HL-60 (cell line): ENCODE results near the gene AXL.

Experiments used
- DNase-seq, 2 experiments: peaks; one replicate each; pipeline ENCODE4 v3.0.0-alpha.2; 2010 to 2020; ENCODE audit warnings: low read depth in 1 of 2, low spot score in 1 of 2
- H3K27ac ChIP-seq: fragments of 250-450 bp; sonication (Bioruptor Pico); replicated peaks from 2 replicates; pipeline ENCODE4 v1.5.1; 2020; ENCODE audit warnings: mild to moderate bottlenecking, moderate library complexity
- H3K27me3 ChIP-seq: fragments of 250-450 bp; sonication (Bioruptor Pico); 2 replicates; pipeline ENCODE4 v1.5.1; 2021; ENCODE audit warnings: mild to moderate bottlenecking, moderate library complexity; ENCODE audit not compliant: insufficient read depth, poor library complexity, severe bottlenecking
- H3K4me3 ChIP-seq: replicated peaks from 2 replicates; pipeline ENCODE4 v1.5.1; 2011; ENCODE audit warnings: mild to moderate bottlenecking, control low read depth, low read length; ENCODE audit not compliant: insufficient read depth
- GABPA ChIP-seq: IDR thresholded peaks from 2 replicates; pipeline ENCODE4 v1.6.1; 2012; ENCODE audit warnings: low read depth
- POLR2AphosphoS5 ChIP-seq: IDR thresholded peaks from 2 replicates; pipeline ENCODE4 v1.6.1; 2012; ENCODE audit warnings: low read depth
- REST ChIP-seq: IDR thresholded peaks from 2 replicates; pipeline ENCODE4 v1.6.1; 2012; ENCODE audit warnings: low read depth; ENCODE audit not compliant: insufficient replicate concordance
- SPI1 ChIP-seq: IDR thresholded peaks from 2 replicates; pipeline ENCODE4 v1.6.1; 2012; ENCODE audit warnings: low read depth, mild to moderate bottlenecking, borderline replicate concordance
- TF ChIP-seq, protein P1 (sequence below): IDR thresholded peaks from one replicate; pipeline ENCODE4 v1.5.1; 2011; ENCODE audit warnings: low read length, control low read depth, inconsistent platforms; ENCODE audit not compliant: insufficient read depth

Gene AXL

GRCh38 chr19:41189425-41190065 is 29.5 kb upstream of the AXL start:
- Histone ChIP-seq H3K27ac (no peak overlapping the region), H3K4me3 (no peak overlapping the region), H3K27me3 (peaks cover 24% of the 10 kb centered on the region)
- DNase-seq = no peak
- TF ChIP-seq POLR2AphosphoS5 (no peak), REST (no peak), SPI1 (no peak)
- TF ChIP-seq, protein P1, sequence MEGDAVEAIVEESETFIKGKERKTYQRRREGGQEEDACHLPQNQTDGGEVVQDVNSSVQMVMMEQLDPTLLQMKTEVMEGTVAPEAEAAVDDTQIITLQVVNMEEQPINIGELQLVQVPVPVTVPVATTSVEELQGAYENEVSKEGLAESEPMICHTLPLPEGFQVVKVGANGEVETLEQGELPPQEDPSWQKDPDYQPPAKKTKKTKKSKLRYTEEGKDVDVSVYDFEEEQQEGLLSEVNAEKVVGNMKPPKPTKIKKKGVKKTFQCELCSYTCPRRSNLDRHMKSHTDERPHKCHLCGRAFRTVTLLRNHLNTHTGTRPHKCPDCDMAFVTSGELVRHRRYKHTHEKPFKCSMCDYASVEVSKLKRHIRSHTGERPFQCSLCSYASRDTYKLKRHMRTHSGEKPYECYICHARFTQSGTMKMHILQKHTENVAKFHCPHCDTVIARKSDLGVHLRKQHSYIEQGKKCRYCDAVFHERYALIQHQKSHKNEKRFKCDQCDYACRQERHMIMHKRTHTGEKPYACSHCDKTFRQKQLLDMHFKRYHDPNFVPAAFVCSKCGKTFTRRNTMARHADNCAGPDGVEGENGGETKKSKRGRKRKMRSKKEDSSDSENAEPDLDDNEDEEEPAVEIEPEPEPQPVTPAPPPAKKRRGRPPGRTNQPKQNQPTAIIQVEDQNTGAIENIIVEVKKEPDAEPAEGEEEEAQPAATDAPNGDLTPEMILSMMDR = no peak

- peaks cover 26% of the 10 kb centered on the region for H3K27me3 ChIP-seq
- no peak for DNase-seq
- H3K4me3 ChIP-seq = peak within 1 kb of the TSS; percentile 30
- TF ChIP-seq REST (no peak), SPI1 (no peak), POLR2AphosphoS5 (no peak), GABPA (no peak)
- TF ChIP-seq, protein P1 = no peak
- H3K27ac ChIP-seq = no peak within 1 kb of the TSS
Observed at GRCh38 chr19:41192574-41193429, 26.2 kb upstream of the AXL start, which contains the start of gene CYP2S1. CYP2S1 (plus strand) TSS chr19:41193219; CDS start chr19:41193265, 46 bp downstream.

DNA sequence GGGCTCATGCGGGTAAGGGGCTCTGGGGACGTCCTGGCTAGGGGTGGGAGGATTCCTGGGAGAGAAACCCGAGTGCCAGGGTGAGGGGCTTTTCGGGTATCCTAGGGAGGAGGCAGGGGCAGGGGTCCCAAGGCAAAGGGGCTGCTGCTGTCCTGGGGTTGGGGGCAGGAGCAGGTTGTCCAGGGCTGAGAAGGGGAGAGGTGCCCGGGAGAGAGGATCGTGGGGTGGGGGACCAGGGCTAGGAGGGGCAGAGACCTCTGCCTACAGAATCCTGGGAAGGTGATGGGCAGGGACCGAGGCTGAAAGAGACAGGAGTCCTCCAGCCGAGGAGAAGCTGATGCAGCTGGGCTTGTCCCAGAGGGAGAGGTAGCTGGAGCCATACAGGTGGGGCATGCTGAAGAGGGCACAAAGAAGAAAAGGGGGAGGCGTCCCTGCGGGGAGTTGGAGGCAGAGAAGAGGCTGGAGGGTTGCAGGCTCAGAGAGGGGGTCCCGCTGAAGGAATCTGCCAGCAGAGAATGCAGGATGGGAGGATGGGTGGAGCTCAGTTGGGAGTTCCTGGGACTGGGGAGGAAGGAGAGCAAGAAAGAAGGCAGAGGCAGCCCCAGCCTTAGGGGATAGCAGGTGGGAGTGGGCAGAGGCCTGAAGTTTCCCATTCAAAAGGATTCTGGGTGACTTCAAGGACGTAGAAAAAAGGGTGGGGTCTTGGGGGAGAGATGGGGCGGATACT is 25.4 kb upstream of the AXL start:
- Histone ChIP-seq H3K27me3 (peaks cover 26% of the 10 kb centered on the region), H3K4me3 (peak overlapping the region; percentile 30), H3K27ac (no peak overlapping the region)
- DNase-seq = no peak
- TF ChIP-seq SPI1 = no peak
- no peak for TF ChIP-seq GABPA
- TF ChIP-seq, protein P1 = no peak
